Measurements from ENCODE around the gene SYPL1.
A peak's percentile ranks its signal among the peaks of the same experiment; 100 is the strongest.

The SYPL1 gene

GRCh38 chr7:106048706-106049020 lies 63.4 kb downstream of the SYPL1 start:
- DNase-seq = no peak

- peak; percentile 23 to 61 for DNase-seq
Measured at GRCh38 chr7:106047818-106048705, 64.0 kb downstream of the SYPL1 start.

GRCh38 chr7:106047184-106047583 lies 64.9 kb downstream of the SYPL1 start:
- DNase-seq = no peak

GRCh38 chr7:106045586-106045985 lies 66.5 kb downstream of the SYPL1 start:
- no peak for DNase-seq

GRCh38 chr7:106045139-106045538 lies 67.0 kb downstream of the SYPL1 start:
- no peak for DNase-seq

- no peak for DNase-seq
Measured at GRCh38 chr7:106042196-106042611, 69.9 kb downstream of the SYPL1 start.

GRCh38 chr7:106041140-106041717 lies 70.9 kb downstream of the SYPL1 start:
- DNase-seq = peak; percentile 19 to 44
